H9 (cell line): ENCODE measurements around the gene OR2Y1. TPM values are rescaled to one million over a fixed set of nuclear protein-coding genes. Genes with fewer than 3 reads are reported as not detected.

ENCODE experiments used
- DNase-seq: peaks from one replicate; pipeline ENCODE4 v3.0.0-alpha.2; 2017
- H2AFZ ChIP-seq: one replicate; pipeline ENCODE4 v1.6.1; 2013; ENCODE audit warnings: mild to moderate bottlenecking, low read length, control low read depth, moderate library complexity
- H2AK5ac ChIP-seq: 2 replicates; pipeline ENCODE4 v1.6.1; 2013; ENCODE audit warnings: low read length, control low read depth, mixed read lengths; ENCODE audit not compliant: insufficient read length
- H2BK120ac ChIP-seq: one replicate; pipeline ENCODE4 v1.6.1; 2013; ENCODE audit warnings: low read depth, mild to moderate bottlenecking, low read length, control low read depth, inconsistent platforms; ENCODE audit not compliant: poor library complexity, severe bottlenecking
- H2BK12ac ChIP-seq: 2 replicates; pipeline ENCODE4 v1.6.1; 2013; ENCODE audit warnings: low read length, control low read depth, mixed read lengths, low read depth; ENCODE audit not compliant: insufficient read length
- H2BK15ac ChIP-seq: 2 replicates; pipeline ENCODE4 v1.6.1; 2013; ENCODE audit warnings: low read depth, low read length, control low read depth
- H2BK20ac ChIP-seq: one replicate; pipeline ENCODE4 v1.6.1; 2013; ENCODE audit warnings: low read depth, mild to moderate bottlenecking, low read length, control low read depth, inconsistent platforms; ENCODE audit not compliant: poor library complexity, severe bottlenecking
- H2BK5ac ChIP-seq: 2 replicates; pipeline ENCODE4 v1.6.1; 2013; ENCODE audit warnings: low read length, control low read depth, mixed read lengths; ENCODE audit not compliant: insufficient read length
- H3K14ac ChIP-seq: 2 replicates; pipeline ENCODE4 v1.6.1; 2013; ENCODE audit warnings: low read length, control low read depth; ENCODE audit not compliant: insufficient read depth
- H3K18ac ChIP-seq: 2 replicates; pipeline ENCODE4 v1.6.1; 2013; ENCODE audit warnings: low read depth, mild to moderate bottlenecking, mixed read lengths, low read length, control low read depth; ENCODE audit not compliant: insufficient read length
- H3K23ac ChIP-seq: 2 replicates; pipeline ENCODE4 v1.6.1; 2013; ENCODE audit warnings: low read length, control low read depth, mixed read lengths, low read depth; ENCODE audit not compliant: insufficient read length
- H3K23me2 ChIP-seq: 2 replicates; pipeline ENCODE4 v1.6.1; 2013; ENCODE audit warnings: low read depth, mild to moderate bottlenecking, mixed read lengths, low read length, control low read depth; ENCODE audit not compliant: insufficient read length, poor library complexity, severe bottlenecking
- H3K27ac ChIP-seq: 2 replicates; pipeline ENCODE4 v1.5.1; 2013; ENCODE audit warnings: low read length, control low read depth, mixed read lengths, low read depth; ENCODE audit not compliant: insufficient read length
- H3K27me3 ChIP-seq: 2 replicates; pipeline ENCODE4 v1.6.1; 2013; ENCODE audit warnings: low read length, control low read depth, inconsistent platforms; ENCODE audit not compliant: insufficient read depth
- H3K4ac ChIP-seq: 2 replicates; pipeline ENCODE4 v1.6.1; 2013; ENCODE audit warnings: low read depth, mild to moderate bottlenecking, control low read depth, inconsistent platforms, low read length, moderate library complexity
- H3K4me1 ChIP-seq: 2 replicates; pipeline ENCODE4 v1.6.1; 2013; ENCODE audit warnings: low read length, control low read depth, inconsistent platforms; ENCODE audit not compliant: insufficient read depth
- H3K4me2 ChIP-seq: 2 replicates; pipeline ENCODE4 v1.6.1; 2013; ENCODE audit warnings: low read length, control low read depth, mixed read lengths; ENCODE audit not compliant: insufficient read length, insufficient read depth
- H3K56ac ChIP-seq: 2 replicates; pipeline ENCODE4 v1.6.1; 2013; ENCODE audit warnings: low read depth, mild to moderate bottlenecking, mixed read lengths, low read length, control low read depth; ENCODE audit not compliant: insufficient read length
- H3K79me1 ChIP-seq: 2 replicates; pipeline ENCODE4 v1.6.1; 2013; ENCODE audit warnings: low read depth, mild to moderate bottlenecking, moderate library complexity, low read length, control low read depth, inconsistent platforms; ENCODE audit not compliant: insufficient read depth, poor library complexity, severe bottlenecking
- H3K79me2 ChIP-seq: 2 replicates; pipeline ENCODE4 v1.6.1; 2013; ENCODE audit warnings: low read length, control low read depth, inconsistent platforms; ENCODE audit not compliant: insufficient read depth
- H3K9ac ChIP-seq: 2 replicates; pipeline ENCODE4 v1.6.1; 2013; ENCODE audit warnings: low read length, control low read depth, mixed read lengths; ENCODE audit not compliant: insufficient read length; ENCODE audit errors: extremely low read depth
- H3K9me3 ChIP-seq: one replicate; pipeline ENCODE4 v1.6.1; 2013; ENCODE audit warnings: low read depth, low read length, inconsistent platforms; ENCODE audit not compliant: control insufficient read depth
- H3T11ph ChIP-seq: one replicate; pipeline ENCODE4 v1.6.1; 2013; ENCODE audit warnings: mild to moderate bottlenecking, low read length, control low read depth, inconsistent platforms
- H4K20me1 ChIP-seq: one replicate; pipeline ENCODE4 v1.6.1; 2013; ENCODE audit not compliant: control insufficient read depth, insufficient read length, insufficient read depth
- H4K5ac ChIP-seq: 2 replicates; pipeline ENCODE4 v1.6.1; 2013; ENCODE audit warnings: low read depth, mild to moderate bottlenecking, mixed read lengths, low read length, control low read depth; ENCODE audit not compliant: insufficient read length
- H4K8ac ChIP-seq: replicated peaks from 2 replicates; pipeline ENCODE4 v1.6.1; 2013; ENCODE audit warnings: low read length, control low read depth, mixed read lengths, low read depth; ENCODE audit not compliant: insufficient read length
- H4K91ac ChIP-seq: 2 replicates; pipeline ENCODE4 v1.6.1; 2013; ENCODE audit warnings: low read depth, mild to moderate bottlenecking, moderate library complexity, mixed read lengths, low read length, control low read depth; ENCODE audit not compliant: insufficient read length
- H3K27ac Mint-ChIP-seq, 3 experiments: 2 replicates in 2 of 3; 3 replicates in 1 of 3; pipeline ENCODE4 v1.8.0; 2020 to 2021; ENCODE audit warnings: mixed read lengths in 3 of 3, mild to moderate bottlenecking in 1 of 3, moderate library complexity in 1 of 3
- H3K27me3 Mint-ChIP-seq: 2 replicates; pipeline ENCODE4 v1.8.0; 2021; ENCODE audit warnings: low read depth, mild to moderate bottlenecking, moderate library complexity, mixed read lengths
- H3K36me3 Mint-ChIP-seq, 3 experiments: 2 replicates in 2 of 3; 3 replicates in 1 of 3; pipeline ENCODE4 v1.8.0; 2020 to 2021; ENCODE audit warnings: low read depth in 3 of 3, mixed read lengths in 3 of 3; ENCODE audit not compliant: insufficient read depth in 1 of 3
- H3K4me1 Mint-ChIP-seq, 2 experiments: 2 replicates each; pipeline ENCODE4 v1.8.0; 2020; ENCODE audit warnings: mixed read lengths in 2 of 2
- H3K4me3 Mint-ChIP-seq, 2 experiments: 2 replicates in 1 of 2; 3 replicates in 1 of 2; pipeline ENCODE4 v1.8.0; 2020 to 2021; ENCODE audit warnings: mild to moderate bottlenecking in 2 of 2, mixed read lengths in 2 of 2, moderate library complexity in 1 of 2
- H3K9me3 Mint-ChIP-seq, 2 experiments: 2 replicates in 1 of 2; 3 replicates in 1 of 2; pipeline ENCODE4 v1.8.0; 2020; ENCODE audit warnings: mild to moderate bottlenecking in 2 of 2, mixed read lengths in 2 of 2, moderate library complexity in 1 of 2
- WGBS: extraction: QIAGEN DNeasy Blood & Tissue Kit; methylation state at CpG from one replicate; pipeline ENCODE4 v1.1.7; 2013; ENCODE audit warnings: missing lambda C conversion rate, low lambda C conversion rate, mixed read lengths; ENCODE audit not compliant: insufficient read length; ENCODE audit errors: extremely low coverage; 5-methylcytosine and 5-hydroxymethylcytosine counted together
- total RNA-seq: library from RNA; stranded (reverse); gene quantifications from 2 replicates; pipeline ENCODE4 v1.2.1, GENCODE V29; 2021
- TF ChIP-seq, protein P1 (sequence below): fragments of 200-600 bp; sonication (generic); conservative IDR thresholded peaks from 3 replicates; pipeline ENCODE4 v1.8.0; 2021; ENCODE audit warnings: antibody characterized with exemption, mild to moderate bottlenecking

Gene OR2Y1
- total RNA-seq, 1 experiment from 2014 or later: not detected

DNA sequence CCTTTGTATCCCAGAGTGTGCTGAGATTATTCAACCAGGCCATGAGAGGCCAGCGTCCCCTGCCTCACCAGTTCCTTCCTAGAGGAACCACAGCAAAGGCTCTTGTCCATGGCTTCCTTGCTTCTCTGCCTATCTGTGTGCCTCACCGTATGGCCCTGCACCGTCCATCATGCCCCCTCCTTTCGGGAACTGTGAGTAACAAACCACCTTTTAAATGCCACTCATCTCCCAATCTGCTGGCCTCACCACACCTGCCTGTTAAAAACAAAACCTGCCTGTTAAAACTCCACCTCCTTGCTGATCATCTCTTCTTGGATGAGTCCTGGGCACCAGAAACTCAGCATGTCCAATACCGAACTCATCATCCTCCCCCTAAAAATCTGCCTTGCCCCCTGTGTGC is 4.4 kb upstream of the OR2Y1 start:
- no CpG with 5 or more reads among the region's 5 CpGs for WGBS

More for the DNA sequence above, 4.4 kb upstream of the OR2Y1 start:
- Histone ChIP-seq H3K27ac (no peak overlapping the region), H4K5ac (no peak overlapping the region), H3K27me3 (no peaks in the 10 kb centered on the region; the same call in 1 of the 2 replicates), H3K4ac (no peak overlapping the region), H3K23ac (no peak overlapping the region), H3K9me3 (no peaks in the 10 kb centered on the region), H3T11ph (no peak overlapping the region), H3K56ac (no peak overlapping the region), H3K79me2 (no peaks in the 10 kb centered on the region), H3K9ac (no peak overlapping the region), H3K14ac (no peak overlapping the region), H3K4me1 (no peaks in the 10 kb centered on the region), H3K18ac (no peak overlapping the region), H4K91ac (no peak overlapping the region), H3K4me2 (no peak overlapping the region), H2BK20ac (no peak overlapping the region), H3K23me2 (no peaks in the 10 kb centered on the region), H2AK5ac (no peak overlapping the region), H2BK15ac (no peak overlapping the region), H2BK120ac (no peak overlapping the region), H4K8ac (no peak overlapping the region), H2BK12ac (no peak overlapping the region), H2AFZ (no peak overlapping the region), H3K79me1 (no peaks in the 10 kb centered on the region), H2BK5ac (no peak overlapping the region), H4K20me1 (no peaks in the 10 kb centered on the region)
- no peaks in the 10 kb centered on the region for H3K36me3 Mint-ChIP-seq
- H3K27ac Mint-ChIP-seq: no peak overlapping the region
- TF ChIP-seq, protein P1, sequence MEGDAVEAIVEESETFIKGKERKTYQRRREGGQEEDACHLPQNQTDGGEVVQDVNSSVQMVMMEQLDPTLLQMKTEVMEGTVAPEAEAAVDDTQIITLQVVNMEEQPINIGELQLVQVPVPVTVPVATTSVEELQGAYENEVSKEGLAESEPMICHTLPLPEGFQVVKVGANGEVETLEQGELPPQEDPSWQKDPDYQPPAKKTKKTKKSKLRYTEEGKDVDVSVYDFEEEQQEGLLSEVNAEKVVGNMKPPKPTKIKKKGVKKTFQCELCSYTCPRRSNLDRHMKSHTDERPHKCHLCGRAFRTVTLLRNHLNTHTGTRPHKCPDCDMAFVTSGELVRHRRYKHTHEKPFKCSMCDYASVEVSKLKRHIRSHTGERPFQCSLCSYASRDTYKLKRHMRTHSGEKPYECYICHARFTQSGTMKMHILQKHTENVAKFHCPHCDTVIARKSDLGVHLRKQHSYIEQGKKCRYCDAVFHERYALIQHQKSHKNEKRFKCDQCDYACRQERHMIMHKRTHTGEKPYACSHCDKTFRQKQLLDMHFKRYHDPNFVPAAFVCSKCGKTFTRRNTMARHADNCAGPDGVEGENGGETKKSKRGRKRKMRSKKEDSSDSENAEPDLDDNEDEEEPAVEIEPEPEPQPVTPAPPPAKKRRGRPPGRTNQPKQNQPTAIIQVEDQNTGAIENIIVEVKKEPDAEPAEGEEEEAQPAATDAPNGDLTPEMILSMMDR: no peak
- no peaks in the 10 kb centered on the region for H3K4me1 Mint-ChIP-seq
- no peaks in the 10 kb centered on the region; a peak in 1 of 5 replicates for H3K9me3 Mint-ChIP-seq
- no peak for DNase-seq
- H3K4me3 Mint-ChIP-seq: no peak overlapping the region
- peaks cover 19% of the 10 kb centered on the region for H3K27me3 Mint-ChIP-seq
